GM19193 (cell line): ENCODE data around the gene ZNF276.

Source experiments
- POLR2A ChIP-seq: IDR thresholded peaks from 4 replicates; pipeline ENCODE4 v1.6.1; 2011; ENCODE audit not compliant: insufficient read depth, insufficient read length; ENCODE audit errors: extremely low read depth

The ZNF276 gene

DNA sequence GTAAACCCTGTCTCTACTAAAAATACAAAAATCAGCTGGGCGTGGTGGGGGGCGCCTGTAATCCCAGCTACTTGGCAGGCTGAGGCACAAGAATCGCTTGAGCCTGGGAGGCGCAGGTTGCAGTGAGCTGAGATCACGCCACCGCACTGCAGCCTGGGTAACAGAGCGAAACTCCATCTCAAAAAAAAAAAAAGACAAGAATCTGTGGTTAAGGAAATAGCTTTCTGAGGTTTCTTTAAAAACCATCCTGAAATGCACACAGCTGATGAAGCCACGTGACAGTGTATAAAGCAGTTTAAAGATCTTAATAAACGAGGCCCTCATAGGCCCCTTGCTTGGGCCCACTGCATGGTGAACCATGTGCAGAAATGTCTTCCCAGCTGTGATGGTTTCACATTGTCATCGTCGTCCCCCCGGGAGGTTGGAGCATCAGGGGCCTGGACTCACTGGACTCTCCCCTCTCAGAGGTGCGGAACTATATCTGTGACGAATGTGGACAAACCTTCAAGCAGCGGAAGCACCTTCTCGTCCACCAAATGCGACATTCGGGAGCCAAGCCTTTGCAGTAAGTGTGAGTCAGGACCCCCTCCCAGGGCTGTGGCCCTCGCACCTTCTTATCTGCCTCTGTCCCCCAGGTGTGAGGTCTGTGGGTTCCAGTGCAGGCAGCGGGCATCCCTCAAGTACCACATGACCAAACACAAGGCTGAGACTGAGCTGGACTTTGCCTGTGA lies 16.2 kb downstream of the ZNF276 start:
- no peak for TF ChIP-seq POLR2A

GRCh38 chr16:89738072-89738377 lies 16.7 kb downstream of the ZNF276 start:
- TF ChIP-seq POLR2A: no peak

- no peak for TF ChIP-seq POLR2A
Measured at GRCh38 chr16:89738538-89739317, 17.4 kb downstream of the ZNF276 start.

DNA sequence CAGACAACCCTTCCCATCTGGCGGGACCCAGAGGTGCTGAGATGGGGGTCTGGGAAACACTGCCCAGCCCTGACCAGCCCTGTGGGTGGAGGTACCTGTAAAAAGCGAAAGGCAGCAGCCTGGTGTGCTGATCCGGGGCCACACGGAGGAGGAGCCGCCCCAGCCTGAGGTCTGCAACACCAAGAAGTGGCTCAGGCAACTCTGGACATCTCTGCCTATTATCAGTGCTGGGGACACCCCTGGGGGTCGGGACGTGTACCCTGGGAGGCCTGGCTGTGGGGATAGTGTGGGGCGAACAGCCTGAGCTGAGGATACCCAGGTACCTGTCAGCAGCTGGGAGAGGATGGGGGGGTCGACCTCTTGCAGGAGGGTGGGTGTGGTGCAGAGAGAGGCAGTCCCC lies 18.0 kb downstream of the ZNF276 start:
- no peak for TF ChIP-seq POLR2A

GRCh38 chr16:89741342-89742014 lies 20.1 kb downstream of the ZNF276 start:
- TF ChIP-seq POLR2A: no peak

DNA sequence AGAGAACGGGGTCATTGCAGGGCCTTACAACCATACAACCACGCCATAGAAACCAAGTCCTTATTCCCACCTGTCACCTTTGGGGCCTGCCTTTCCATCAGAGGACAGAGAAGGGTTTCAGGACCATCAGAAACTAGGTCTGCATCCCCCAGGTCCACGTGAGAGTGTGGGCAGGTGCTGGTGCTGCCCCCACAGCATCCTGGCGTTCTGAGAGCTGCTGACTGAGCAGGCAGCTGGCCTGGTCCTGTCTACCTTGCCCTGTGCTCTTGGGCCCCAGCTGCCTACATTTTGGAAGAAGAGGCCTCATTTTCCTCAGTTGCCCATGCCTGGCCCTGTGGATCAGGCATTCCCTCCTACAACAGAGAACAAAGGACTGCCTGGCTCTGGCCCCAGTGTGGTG lies 21.6 kb downstream of the ZNF276 start:
- no peak for TF ChIP-seq POLR2A

GRCh38 chr16:89744813-89745212 lies 23.5 kb downstream of the ZNF276 start:
- no peak for TF ChIP-seq POLR2A

DNA sequence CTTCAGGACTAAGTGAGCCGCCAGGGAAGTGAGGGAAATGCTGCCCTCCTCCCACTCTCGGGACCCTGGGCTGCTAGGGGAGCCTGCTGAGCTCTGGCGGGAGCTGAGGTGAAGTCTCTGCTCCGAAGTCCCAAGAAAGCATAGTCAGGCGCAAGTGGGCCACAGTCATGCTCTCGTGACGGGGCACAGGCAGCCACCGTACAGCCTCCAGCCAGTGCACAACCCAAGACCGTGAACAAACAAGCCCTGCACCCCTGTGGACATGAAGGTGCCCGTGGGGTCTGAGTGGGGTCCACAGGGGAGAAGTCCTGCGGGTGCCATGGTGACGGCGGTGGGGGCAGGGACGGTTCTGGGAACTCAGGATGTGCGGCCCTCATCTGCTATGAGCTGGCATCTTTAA lies 24.7 kb downstream of the ZNF276 start:
- TF ChIP-seq POLR2A: no peak

GRCh38 chr16:89748076-89748475 lies 26.7 kb downstream of the ZNF276 start:
- no peak for TF ChIP-seq POLR2A

DNA sequence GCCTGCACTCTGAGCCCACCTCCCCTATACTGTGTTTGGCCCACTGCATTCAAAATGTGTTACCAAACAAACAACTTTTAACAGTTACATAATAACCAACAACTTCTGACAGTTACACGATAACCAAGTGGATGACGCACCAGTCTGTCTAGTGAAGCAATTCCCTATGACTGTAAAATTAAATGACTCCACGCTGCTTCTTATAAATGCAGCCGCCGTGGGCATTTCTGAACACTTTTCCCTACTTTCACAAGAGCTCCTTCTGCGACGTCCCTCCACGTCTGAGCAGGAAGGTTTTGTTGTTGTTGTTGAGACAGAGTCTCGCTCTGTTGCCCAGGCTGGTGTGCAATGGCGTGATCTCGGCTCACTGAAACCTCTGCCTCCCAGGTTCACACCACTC lies 27.6 kb downstream of the ZNF276 start:
- TF ChIP-seq POLR2A: no peak

GRCh38 chr16:89749637-89750036 lies 28.3 kb downstream of the ZNF276 start:
- no peak for TF ChIP-seq POLR2A

DNA sequence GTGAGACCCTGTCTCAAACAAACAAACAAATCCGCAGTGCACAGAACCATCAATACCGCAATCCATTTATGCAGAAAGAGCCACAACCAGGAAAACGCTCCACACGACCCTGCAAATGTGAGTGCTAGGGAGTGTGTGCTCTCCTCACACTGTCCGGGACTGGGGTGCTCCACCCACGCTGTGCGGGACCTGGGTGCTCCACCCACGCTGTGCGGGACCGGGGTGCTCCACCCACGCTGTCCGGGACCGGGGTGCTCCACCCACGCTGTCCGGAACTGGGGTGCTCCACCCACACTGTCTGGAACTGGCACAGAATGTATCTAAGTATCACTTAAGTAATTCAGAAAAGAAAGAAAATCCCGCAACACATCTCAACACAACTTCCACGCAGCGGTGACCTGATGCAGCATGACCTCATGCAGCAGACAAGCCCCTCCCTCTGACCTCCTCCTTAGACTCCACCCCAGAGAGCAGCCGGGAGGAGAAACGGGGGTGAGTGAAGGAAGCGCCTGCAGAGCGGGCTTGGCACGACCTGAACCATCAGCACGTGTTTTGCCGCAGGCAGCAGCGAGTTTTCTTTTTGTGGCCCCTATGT lies 38.5 kb downstream of the ZNF276 start:
- no peak for TF ChIP-seq POLR2A

DNA sequence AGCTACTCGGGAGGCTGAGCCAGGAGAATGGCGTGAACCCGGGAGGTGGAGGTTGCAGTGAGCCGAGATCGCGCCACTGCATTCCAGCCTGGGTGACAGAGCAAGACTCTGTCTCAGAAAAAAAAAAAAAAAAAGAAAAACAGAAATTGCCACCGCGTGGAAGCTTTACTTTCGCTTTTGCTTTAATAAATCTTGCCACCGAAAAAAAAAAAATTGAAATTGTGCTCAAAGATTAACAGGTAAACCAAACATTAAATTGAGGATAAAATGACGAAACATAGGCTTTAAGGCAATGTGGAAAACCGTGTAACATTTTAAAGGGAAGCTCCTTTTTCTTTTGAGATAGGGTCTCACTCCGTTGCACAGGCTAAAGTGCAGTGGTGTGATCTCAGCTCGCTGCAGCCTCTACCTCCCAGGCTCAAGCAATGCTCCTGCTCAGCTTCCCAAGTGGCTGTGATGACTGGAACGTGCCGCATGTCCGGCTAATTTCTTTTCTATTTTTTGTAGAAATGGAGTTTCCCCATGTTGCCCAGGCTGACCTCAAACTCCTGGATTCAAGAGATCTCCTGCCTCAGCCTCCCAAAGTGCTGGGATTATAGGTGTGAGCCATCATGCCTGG lies 40.1 kb downstream of the ZNF276 start:
- TF ChIP-seq POLR2A: no peak

- TF ChIP-seq POLR2A: no peak
Measured at GRCh38 chr16:89764711-89765201, 43.4 kb downstream of the ZNF276 start.
